CD4-positive, alpha-beta memory T cell (primary cell): Measurements from ENCODE around the gene WWP2. TPM values are rescaled to one million over a fixed set of nuclear protein-coding genes. Genes with fewer than 3 reads are reported as not detected.

Source experiments
- CTCF ChIA-PET: fragments of 350-600 bp; sonication (Branson Sonifier 250); formaldehyde crosslinking; loops from one replicate; lab custom pipeline; 2021; ENCODE audit warnings: inconsistent platforms; ENCODE audit not compliant: partially characterized antibody; lab: Charles Lee
- POLR2A ChIA-PET: fragments of 350-600 bp; sonication (Branson Sonifier 250); formaldehyde crosslinking; loops from one replicate; lab custom pipeline; 2021; ENCODE audit not compliant: partially characterized antibody; lab: Charles Lee
- DNase-seq, 5 donors: peaks; one replicate each; pipeline versions ENCODE4 v3.0.0 to v3.0.0-alpha.2; 2020 to 2022; ENCODE audit warnings: mixed read lengths in 1 of 5
- H3K27ac ChIP-seq: one replicate; pipeline ENCODE4 v1.7.0; 2013; ENCODE audit warnings: low read depth, low read length
- H3K27me3 ChIP-seq: 2 replicates; pipeline ENCODE4 v1.7.0; 2013; ENCODE audit warnings: mild to moderate bottlenecking, low read length, moderate library complexity; ENCODE audit not compliant: insufficient read depth
- H3K36me3 ChIP-seq: 2 replicates; pipeline ENCODE4 v1.7.0; 2013; ENCODE audit warnings: mild to moderate bottlenecking, low read length, moderate library complexity; ENCODE audit not compliant: insufficient read depth
- H3K4me1 ChIP-seq: 2 replicates; pipeline ENCODE4 v1.7.0; 2013; ENCODE audit warnings: mild to moderate bottlenecking, low read length, moderate library complexity; ENCODE audit not compliant: insufficient read depth
- H3K4me3 ChIP-seq, 2 donors: one replicate each; pipeline ENCODE4 v1.7.0; 2013; ENCODE audit warnings: low read length in 2 of 2, mild to moderate bottlenecking in 1 of 2
- H3K9me3 ChIP-seq, 2 donors: one replicate each; pipeline ENCODE4 v1.7.0; 2013; ENCODE audit warnings: low read length in 2 of 2, control low read depth in 1 of 2; ENCODE audit not compliant: control insufficient read depth in 1 of 2
- H3K27ac Mint-ChIP-seq, 7 donors: one replicate each; pipeline ENCODE4 v1.8.0; 2020 to 2021; ENCODE audit warnings: mixed read lengths in 7 of 7, mild to moderate bottlenecking in 6 of 7, inconsistent platforms in 3 of 7, moderate library complexity in 3 of 7
- H3K27me3 Mint-ChIP-seq, 2 donors: one replicate each; pipeline ENCODE4 v1.8.0; 2020 to 2021; ENCODE audit warnings: mixed read lengths in 2 of 2
- H3K36me3 Mint-ChIP-seq, 2 donors: one replicate each; pipeline ENCODE4 v1.8.0; 2020 to 2021; ENCODE audit warnings: mixed read lengths in 2 of 2, inconsistent platforms in 1 of 2, mild to moderate bottlenecking in 1 of 2
- H3K4me1 Mint-ChIP-seq, 4 donors: one replicate each; pipeline ENCODE4 v1.8.0; 2020 to 2021; ENCODE audit warnings: mixed read lengths in 4 of 4, mild to moderate bottlenecking in 1 of 4
- H3K4me3 Mint-ChIP-seq, 8 donors: one replicate each; pipeline ENCODE4 v1.8.0; 2020 to 2021; ENCODE audit warnings: mixed read lengths in 8 of 8, mild to moderate bottlenecking in 7 of 8, moderate library complexity in 6 of 8, inconsistent platforms in 3 of 8
- H3K9me3 Mint-ChIP-seq, 8 donors: one replicate each; pipeline ENCODE4 v1.8.0; 2020 to 2021; ENCODE audit warnings: mixed read lengths in 8 of 8, mild to moderate bottlenecking in 5 of 8, inconsistent platforms in 3 of 8, moderate library complexity in 1 of 8
- intact Hi-C: fragments of 100-400 bp; cut with micrococcal nuclease; formaldehyde crosslinking; loops from one replicate; pipeline ENCODE4 v1.15.1; 2023
- polyA plus RNA-seq, 2 donors: library from polyadenylated mRNA; unstranded; fragments of 300-500 nt; fragmentation: Illumina TruSeq; gene quantifications; one replicate each; pipeline ENCODE4 v1.2.3, GENCODE V29; 2021
- total RNA-seq, 2 experiments: library from RNA; stranded (reverse); gene quantifications; one replicate each; pipeline ENCODE4 v1.2.3, GENCODE V29; 2021

The WWP2 gene
- total and polyA plus RNA-seq, 4 experiments from 2014 or later: 27.8 to 77.0 (median 62.8) TPM

DNA sequence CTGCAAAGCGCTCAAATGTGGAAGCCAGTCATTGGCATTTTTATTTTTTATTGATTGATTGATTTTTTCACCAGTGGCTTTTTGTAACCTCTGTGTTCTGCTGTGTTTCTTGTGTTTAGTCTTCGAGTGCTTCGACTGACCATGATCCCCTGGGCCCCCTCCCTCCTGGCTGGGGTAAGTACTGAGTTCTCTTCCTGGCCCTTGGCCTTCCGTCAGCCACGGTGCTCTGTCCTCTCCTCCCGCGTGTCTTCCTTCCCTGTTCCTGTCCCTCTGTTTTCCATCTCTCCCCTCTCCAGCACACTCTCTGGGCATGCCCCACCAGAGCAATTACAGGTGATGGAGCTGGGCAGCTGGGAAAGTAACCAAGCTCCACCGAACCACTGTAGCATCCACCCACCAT lies 163.2 kb downstream of the WWP2 start:
- no peak overlapping the region for H3K27ac ChIP-seq
- Mint-ChIP-seq H3K27ac (no peak overlapping the region), H3K4me3 (peak overlapping the region in 1 of 8 donors; percentile 6), H3K27me3 (no peaks in the 10 kb centered on the region), H3K36me3 (peaks cover 44 to 53% of the 10 kb centered on the region in 2 donors), H3K4me1 (peaks cover 0 to 4% (median 0%) of the 10 kb centered on the region in 4 donors), H3K9me3 (no peaks in the 10 kb centered on the region)
- no peak for DNase-seq
- intact Hi-C loops: no loop called here
- H3K4me3 ChIP-seq: no peak overlapping the region
- ChIA-PET CTCF (no interaction called here), POLR2A (no interaction called here)
- no peaks in the 10 kb centered on the region for H3K4me1 ChIP-seq
- peaks cover 19% of the 10 kb centered on the region for H3K36me3 ChIP-seq
- no peaks in the 10 kb centered on the region for H3K9me3 ChIP-seq
- H3K27me3 ChIP-seq: no peaks in the 10 kb centered on the region

GRCh38 chr16:69926241-69926640 lies 164.1 kb downstream of the WWP2 start:
- Mint-ChIP-seq H3K27me3 (no peaks in the 10 kb centered on the region), H3K27ac (peak overlapping the region in 2 of 7 donors; percentile 29 to 33), H3K36me3 (peaks cover 43 to 55% of the 10 kb centered on the region in 2 donors), H3K4me1 (peaks cover 0 to 4% (median 0%) of the 10 kb centered on the region in 4 donors), H3K4me3 (no peak overlapping the region), H3K9me3 (no peaks in the 10 kb centered on the region)
- POLR2A ChIA-PET: no interaction called here
- DNase-seq: no peak
- no peaks in the 10 kb centered on the region for H3K27me3 ChIP-seq
- H3K4me1 ChIP-seq: no peaks in the 10 kb centered on the region
- H3K4me3 ChIP-seq: no peak overlapping the region
- intact Hi-C loops: no loop called here
- H3K9me3 ChIP-seq: no peaks in the 10 kb centered on the region
- peaks cover 19% of the 10 kb centered on the region for H3K36me3 ChIP-seq
- no peak overlapping the region for H3K27ac ChIP-seq
- CTCF ChIA-PET: no interaction called here

DNA sequence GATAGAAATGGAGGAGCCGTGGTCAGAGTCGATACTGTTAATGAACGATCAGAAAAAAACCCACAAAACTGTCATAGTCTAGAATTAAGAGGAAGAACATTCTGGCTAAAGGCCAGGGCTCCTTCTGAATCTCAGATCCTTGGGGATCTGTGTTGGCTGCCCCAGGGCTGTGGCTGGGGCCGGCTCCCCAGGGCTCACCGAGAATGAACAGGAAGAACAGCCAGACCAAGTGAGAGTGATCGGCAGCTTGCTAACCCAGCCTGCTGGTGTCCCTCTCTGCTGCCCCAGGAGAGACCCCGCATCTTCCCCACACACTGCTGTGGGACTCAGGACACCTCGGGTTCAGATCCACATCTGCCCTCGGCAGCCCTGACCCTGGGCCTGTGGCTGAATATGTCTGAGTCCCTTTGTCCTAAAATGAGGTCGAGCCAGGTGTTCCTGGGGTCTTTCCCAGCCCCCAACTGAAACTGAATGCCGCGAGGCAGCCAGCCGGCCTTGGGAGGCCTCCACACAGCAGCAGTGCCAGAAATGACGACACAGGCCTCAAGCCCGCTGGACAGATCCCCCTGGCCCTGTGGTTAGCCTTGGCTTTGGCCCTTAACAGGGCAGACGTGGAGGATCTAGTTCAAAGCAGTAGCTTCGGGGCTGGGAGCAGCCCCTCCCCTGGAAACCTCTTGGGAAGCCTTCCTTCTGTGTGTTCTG lies 165.1 kb downstream of the WWP2 start:
- no peak for DNase-seq
- H3K36me3 Mint-ChIP-seq: peaks cover 39 to 56% of the 10 kb centered on the region in 2 donors
- Histone ChIP-seq H3K27me3 (no peaks in the 10 kb centered on the region), H3K27ac (no peak overlapping the region), H3K36me3 (peaks cover 25% of the 10 kb centered on the region), H3K4me3 (no peak overlapping the region), H3K4me1 (no peaks in the 10 kb centered on the region), H3K9me3 (no peaks in the 10 kb centered on the region)
- intact Hi-C loops: no loop called here
- peaks cover 0 to 4% (median 0%) of the 10 kb centered on the region in 4 donors for H3K4me1 Mint-ChIP-seq
- H3K4me3 Mint-ChIP-seq: no peak overlapping the region
- CTCF ChIA-PET: interaction anchor here (0.7 to 5.0 kb wide), 4 partner anchors 9 to 130 kb away, joined by 3 to 23 read pairs (median 4); no protein-coding TSS in a partner anchor
- H3K27me3 Mint-ChIP-seq: no peaks in the 10 kb centered on the region
- no peaks in the 10 kb centered on the region for H3K9me3 Mint-ChIP-seq
- peak overlapping the region in 2 of 7 donors; percentile 15 to 35 for H3K27ac Mint-ChIP-seq
- POLR2A ChIA-PET: no interaction called here

- POLR2A ChIA-PET: no interaction called here
- H3K4me3 ChIP-seq: no peak overlapping the region
- CTCF ChIA-PET: interaction anchor here (1.0 to 5.0 kb wide), 11 partner anchors 7 to 133 kb away, joined by 3 to 23 read pairs (median 6); no protein-coding TSS in a partner anchor
- no peaks in the 10 kb centered on the region for H3K27me3 Mint-ChIP-seq
- no peaks in the 10 kb centered on the region for H3K27me3 ChIP-seq
- no peaks in the 10 kb centered on the region for H3K9me3 ChIP-seq
- peaks cover 42 to 63% of the 10 kb centered on the region in 2 donors for H3K36me3 Mint-ChIP-seq
- no peaks in the 10 kb centered on the region for H3K4me1 ChIP-seq
- intact Hi-C loops: no loop called here
- no peak overlapping the region for H3K27ac ChIP-seq
- no peaks in the 10 kb centered on the region for H3K9me3 Mint-ChIP-seq
- peaks cover 42% of the 10 kb centered on the region for H3K36me3 ChIP-seq
- DNase-seq: no peak
- H3K4me3 Mint-ChIP-seq: peak overlapping the region in 1 of 8 donors; percentile 57
- H3K4me1 Mint-ChIP-seq: peaks cover 0 to 4% (median 0%) of the 10 kb centered on the region in 4 donors
- H3K27ac Mint-ChIP-seq: no peak overlapping the region
Observed at GRCh38 chr16:69928856-69929400, 166.8 kb downstream of the WWP2 start.

DNA sequence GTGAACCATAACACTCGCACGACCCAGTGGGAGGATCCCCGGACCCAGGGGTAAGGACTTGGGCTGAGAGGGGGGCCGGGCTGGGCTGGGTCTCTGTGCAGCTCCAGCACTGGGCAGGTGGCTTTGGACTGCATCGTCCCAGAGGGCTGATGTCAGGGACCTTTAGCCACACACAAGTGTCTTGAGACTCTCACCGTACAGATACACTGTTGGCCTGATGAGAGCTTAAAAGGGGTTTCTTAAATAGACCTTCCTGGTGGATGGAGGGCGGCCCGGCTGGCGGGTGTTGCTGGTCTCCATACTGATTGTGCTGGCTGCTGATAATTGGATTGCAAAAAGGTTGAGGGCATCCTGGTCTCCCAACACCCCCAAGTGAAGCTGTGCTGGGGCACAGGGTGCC lies 167.3 kb downstream of the WWP2 start:
- Histone ChIP-seq H3K27ac (no peak overlapping the region), H3K4me3 (no peak overlapping the region), H3K36me3 (peaks cover 47% of the 10 kb centered on the region), H3K9me3 (no peaks in the 10 kb centered on the region), H3K27me3 (no peaks in the 10 kb centered on the region), H3K4me1 (no peaks in the 10 kb centered on the region)
- H3K27ac Mint-ChIP-seq: no peak overlapping the region
- H3K9me3 Mint-ChIP-seq: no peaks in the 10 kb centered on the region
- H3K36me3 Mint-ChIP-seq: peaks cover 47 to 69% of the 10 kb centered on the region in 2 donors
- H3K27me3 Mint-ChIP-seq: no peaks in the 10 kb centered on the region
- intact Hi-C loops: no loop called here
- CTCF ChIA-PET: interaction anchor here (1.0 to 5.0 kb wide), 11 partner anchors 8 to 134 kb away, joined by 3 to 23 read pairs (median 6); no protein-coding TSS in a partner anchor
- peaks cover 0 to 4% (median 0%) of the 10 kb centered on the region in 4 donors for H3K4me1 Mint-ChIP-seq
- DNase-seq: no peak
- no peak overlapping the region for H3K4me3 Mint-ChIP-seq
- POLR2A ChIA-PET: no interaction called here

- ChIA-PET CTCF (interaction anchor here (0.6 to 5.0 kb wide), 28 partner anchors 9 to 724 kb away, joined by 3 to 23 read pairs (median 3); partner anchors contain the start of gene NOB1), POLR2A (no interaction called here)
- Mint-ChIP-seq H3K27ac (peak overlapping the region in 1 of 7 donors; percentile 63), H3K36me3 (peaks cover 55 to 75% of the 10 kb centered on the region in 2 donors), H3K27me3 (no peaks in the 10 kb centered on the region), H3K4me3 (no peak overlapping the region), H3K4me1 (peaks cover 0 to 4% (median 0%) of the 10 kb centered on the region in 4 donors), H3K9me3 (no peaks in the 10 kb centered on the region)
- no peak overlapping the region for H3K27ac ChIP-seq
- H3K4me3 ChIP-seq: no peak overlapping the region
- no peaks in the 10 kb centered on the region for H3K27me3 ChIP-seq
- peak in 4 of 5 donors; percentile 32 to 47 (median 40) for DNase-seq
- no peaks in the 10 kb centered on the region for H3K4me1 ChIP-seq
- H3K9me3 ChIP-seq: no peaks in the 10 kb centered on the region
- H3K36me3 ChIP-seq: peaks cover 53% of the 10 kb centered on the region
- intact Hi-C loops: loop anchor here (1.0 kb wide), 1 partner anchor 134 kb away; no protein-coding TSS in a partner anchor
Observed at GRCh38 chr16:69930117-69930776, 168.1 kb downstream of the WWP2 start.

DNA sequence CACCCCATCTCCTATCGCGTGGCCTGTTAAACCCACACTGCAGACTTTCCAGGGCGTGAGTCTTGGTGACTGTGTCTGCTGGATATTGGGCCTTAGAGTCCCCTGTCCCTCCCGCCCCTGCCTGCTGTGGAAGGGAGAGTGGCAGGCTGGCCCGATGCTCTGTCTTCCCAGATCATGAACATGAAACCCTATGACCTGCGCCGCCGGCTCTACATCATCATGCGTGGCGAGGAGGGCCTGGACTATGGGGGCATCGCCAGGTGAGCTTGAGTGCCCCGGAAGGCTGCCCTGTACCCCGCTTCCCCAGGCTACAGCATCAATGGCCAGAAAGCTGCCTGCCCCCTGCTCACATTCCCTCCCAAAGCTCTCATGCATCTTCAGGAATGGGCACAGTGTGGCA lies 169.5 kb downstream of the WWP2 start:
- no peaks in the 10 kb centered on the region for H3K27me3 ChIP-seq
- Mint-ChIP-seq H3K27me3 (no peaks in the 10 kb centered on the region), H3K9me3 (no peaks in the 10 kb centered on the region), H3K27ac (no peak overlapping the region), H3K36me3 (peaks cover 51 to 75% of the 10 kb centered on the region in 2 donors), H3K4me3 (no peak overlapping the region), H3K4me1 (no peaks in the 10 kb centered on the region)
- H3K36me3 ChIP-seq: peaks cover 56% of the 10 kb centered on the region
- ChIA-PET POLR2A (no interaction called here), CTCF (interaction anchor here (1.2 to 5.0 kb wide), 3 partner anchors 15 to 46 kb away, joined by 4 to 23 read pairs (median 17); no protein-coding TSS in a partner anchor)
- no peaks in the 10 kb centered on the region for H3K9me3 ChIP-seq
- DNase-seq: no peak
- no peaks in the 10 kb centered on the region for H3K4me1 ChIP-seq
- no peak overlapping the region for H3K27ac ChIP-seq
- intact Hi-C loops: no loop called here
- H3K4me3 ChIP-seq: no peak overlapping the region
